H9 (cell line): ENCODE results near the gene SYTL5. TPM values are rescaled to one million over a fixed set of nuclear protein-coding genes. Genes with fewer than 3 reads are reported as not detected.

Source experiments
- DNase-seq: peaks from one replicate; pipeline ENCODE4 v3.0.0-alpha.2; 2017
- H2AFZ ChIP-seq: one replicate; pipeline ENCODE4 v1.6.1; 2013; ENCODE audit warnings: mild to moderate bottlenecking, low read length, control low read depth, moderate library complexity
- H2AK5ac ChIP-seq: 2 replicates; pipeline ENCODE4 v1.6.1; 2013; ENCODE audit warnings: low read length, control low read depth, mixed read lengths; ENCODE audit not compliant: insufficient read length
- H2BK120ac ChIP-seq: one replicate; pipeline ENCODE4 v1.6.1; 2013; ENCODE audit warnings: low read depth, mild to moderate bottlenecking, low read length, control low read depth, inconsistent platforms; ENCODE audit not compliant: poor library complexity, severe bottlenecking
- H2BK12ac ChIP-seq: 2 replicates; pipeline ENCODE4 v1.6.1; 2013; ENCODE audit warnings: low read length, control low read depth, mixed read lengths, low read depth; ENCODE audit not compliant: insufficient read length
- H2BK15ac ChIP-seq: 2 replicates; pipeline ENCODE4 v1.6.1; 2013; ENCODE audit warnings: low read depth, low read length, control low read depth
- H2BK20ac ChIP-seq: one replicate; pipeline ENCODE4 v1.6.1; 2013; ENCODE audit warnings: low read depth, mild to moderate bottlenecking, low read length, control low read depth, inconsistent platforms; ENCODE audit not compliant: poor library complexity, severe bottlenecking
- H2BK5ac ChIP-seq: 2 replicates; pipeline ENCODE4 v1.6.1; 2013; ENCODE audit warnings: low read length, control low read depth, mixed read lengths; ENCODE audit not compliant: insufficient read length
- H3K14ac ChIP-seq: 2 replicates; pipeline ENCODE4 v1.6.1; 2013; ENCODE audit warnings: low read length, control low read depth; ENCODE audit not compliant: insufficient read depth
- H3K18ac ChIP-seq: 2 replicates; pipeline ENCODE4 v1.6.1; 2013; ENCODE audit warnings: low read depth, mild to moderate bottlenecking, mixed read lengths, low read length, control low read depth; ENCODE audit not compliant: insufficient read length
- H3K23ac ChIP-seq: 2 replicates; pipeline ENCODE4 v1.6.1; 2013; ENCODE audit warnings: low read length, control low read depth, mixed read lengths, low read depth; ENCODE audit not compliant: insufficient read length
- H3K23me2 ChIP-seq: 2 replicates; pipeline ENCODE4 v1.6.1; 2013; ENCODE audit warnings: low read depth, mild to moderate bottlenecking, mixed read lengths, low read length, control low read depth; ENCODE audit not compliant: insufficient read length, poor library complexity, severe bottlenecking
- H3K27ac ChIP-seq: 2 replicates; pipeline ENCODE4 v1.5.1; 2013; ENCODE audit warnings: low read length, control low read depth, mixed read lengths, low read depth; ENCODE audit not compliant: insufficient read length
- H3K27me3 ChIP-seq: 2 replicates; pipeline ENCODE4 v1.6.1; 2013; ENCODE audit warnings: low read length, control low read depth, inconsistent platforms; ENCODE audit not compliant: insufficient read depth
- H3K4ac ChIP-seq: 2 replicates; pipeline ENCODE4 v1.6.1; 2013; ENCODE audit warnings: low read depth, mild to moderate bottlenecking, control low read depth, inconsistent platforms, low read length, moderate library complexity
- H3K4me1 ChIP-seq: 2 replicates; pipeline ENCODE4 v1.6.1; 2013; ENCODE audit warnings: low read length, control low read depth, inconsistent platforms; ENCODE audit not compliant: insufficient read depth
- H3K4me2 ChIP-seq: 2 replicates; pipeline ENCODE4 v1.6.1; 2013; ENCODE audit warnings: low read length, control low read depth, mixed read lengths; ENCODE audit not compliant: insufficient read length, insufficient read depth
- H3K56ac ChIP-seq: 2 replicates; pipeline ENCODE4 v1.6.1; 2013; ENCODE audit warnings: low read depth, mild to moderate bottlenecking, mixed read lengths, low read length, control low read depth; ENCODE audit not compliant: insufficient read length
- H3K79me1 ChIP-seq: 2 replicates; pipeline ENCODE4 v1.6.1; 2013; ENCODE audit warnings: low read depth, mild to moderate bottlenecking, moderate library complexity, low read length, control low read depth, inconsistent platforms; ENCODE audit not compliant: insufficient read depth, poor library complexity, severe bottlenecking
- H3K79me2 ChIP-seq: 2 replicates; pipeline ENCODE4 v1.6.1; 2013; ENCODE audit warnings: low read length, control low read depth, inconsistent platforms; ENCODE audit not compliant: insufficient read depth
- H3K9ac ChIP-seq: 2 replicates; pipeline ENCODE4 v1.6.1; 2013; ENCODE audit warnings: low read length, control low read depth, mixed read lengths; ENCODE audit not compliant: insufficient read length; ENCODE audit errors: extremely low read depth
- H3K9me3 ChIP-seq: one replicate; pipeline ENCODE4 v1.6.1; 2013; ENCODE audit warnings: low read depth, low read length, inconsistent platforms; ENCODE audit not compliant: control insufficient read depth
- H3T11ph ChIP-seq: one replicate; pipeline ENCODE4 v1.6.1; 2013; ENCODE audit warnings: mild to moderate bottlenecking, low read length, control low read depth, inconsistent platforms
- H4K20me1 ChIP-seq: one replicate; pipeline ENCODE4 v1.6.1; 2013; ENCODE audit not compliant: control insufficient read depth, insufficient read length, insufficient read depth
- H4K5ac ChIP-seq: 2 replicates; pipeline ENCODE4 v1.6.1; 2013; ENCODE audit warnings: low read depth, mild to moderate bottlenecking, mixed read lengths, low read length, control low read depth; ENCODE audit not compliant: insufficient read length
- H4K8ac ChIP-seq: replicated peaks from 2 replicates; pipeline ENCODE4 v1.6.1; 2013; ENCODE audit warnings: low read length, control low read depth, mixed read lengths, low read depth; ENCODE audit not compliant: insufficient read length
- H4K91ac ChIP-seq: 2 replicates; pipeline ENCODE4 v1.6.1; 2013; ENCODE audit warnings: low read depth, mild to moderate bottlenecking, moderate library complexity, mixed read lengths, low read length, control low read depth; ENCODE audit not compliant: insufficient read length
- H3K27ac Mint-ChIP-seq, 3 experiments: 2 replicates in 2 of 3; 3 replicates in 1 of 3; pipeline ENCODE4 v1.8.0; 2020 to 2021; ENCODE audit warnings: mixed read lengths in 3 of 3, mild to moderate bottlenecking in 1 of 3, moderate library complexity in 1 of 3
- H3K27me3 Mint-ChIP-seq: 2 replicates; pipeline ENCODE4 v1.8.0; 2021; ENCODE audit warnings: low read depth, mild to moderate bottlenecking, moderate library complexity, mixed read lengths
- H3K36me3 Mint-ChIP-seq, 3 experiments: 2 replicates in 2 of 3; 3 replicates in 1 of 3; pipeline ENCODE4 v1.8.0; 2020 to 2021; ENCODE audit warnings: low read depth in 3 of 3, mixed read lengths in 3 of 3; ENCODE audit not compliant: insufficient read depth in 1 of 3
- H3K4me1 Mint-ChIP-seq, 2 experiments: 2 replicates each; pipeline ENCODE4 v1.8.0; 2020; ENCODE audit warnings: mixed read lengths in 2 of 2
- H3K4me3 Mint-ChIP-seq, 2 experiments: 2 replicates in 1 of 2; 3 replicates in 1 of 2; pipeline ENCODE4 v1.8.0; 2020 to 2021; ENCODE audit warnings: mild to moderate bottlenecking in 2 of 2, mixed read lengths in 2 of 2, moderate library complexity in 1 of 2
- H3K9me3 Mint-ChIP-seq, 2 experiments: 2 replicates in 1 of 2; 3 replicates in 1 of 2; pipeline ENCODE4 v1.8.0; 2020; ENCODE audit warnings: mild to moderate bottlenecking in 2 of 2, mixed read lengths in 2 of 2, moderate library complexity in 1 of 2
- CTCF ChIP-seq: fragments of 200-600 bp; sonication (generic); conservative IDR thresholded peaks from 3 replicates; pipeline ENCODE4 v1.8.0; 2021; ENCODE audit warnings: antibody characterized with exemption, mild to moderate bottlenecking
- WGBS: extraction: QIAGEN DNeasy Blood & Tissue Kit; methylation state at CpG from one replicate; pipeline ENCODE4 v1.1.7; 2013; ENCODE audit warnings: missing lambda C conversion rate, low lambda C conversion rate, mixed read lengths; ENCODE audit not compliant: insufficient read length; ENCODE audit errors: extremely low coverage; 5-methylcytosine and 5-hydroxymethylcytosine counted together
- total RNA-seq: library from RNA; stranded (reverse); gene quantifications from 2 replicates; pipeline ENCODE4 v1.2.1, GENCODE V29; 2021

SYTL5 gene
- total RNA-seq, 1 experiment from 2014 or later, result 0.15 TPM

GRCh38 chrX:38124000-38124399 lies 117.6 kb downstream of the SYTL5 start:
- no peaks in the 10 kb centered on the region for H3K9me3 ChIP-seq
- no peak overlapping the region for H4K5ac ChIP-seq
- H3K9me3 Mint-ChIP-seq, result peaks cover 37 to 52% of the 10 kb centered on the region in 2 experiments
- no peak overlapping the region for H4K8ac ChIP-seq
- no peak overlapping the region for H3K18ac ChIP-seq
- H3K4me3 Mint-ChIP-seq, result no peak overlapping the region
- no peaks in the 10 kb centered on the region for H3K4me1 Mint-ChIP-seq
- H3K23me2 ChIP-seq, result no peaks in the 10 kb centered on the region
- no peak overlapping the region for H3K4me2 ChIP-seq
- H2BK5ac ChIP-seq, result no peak overlapping the region
- no peak overlapping the region for H2BK20ac ChIP-seq
- H3K27ac ChIP-seq, result no peak overlapping the region
- no peak overlapping the region for H3K27ac Mint-ChIP-seq
- H3K36me3 Mint-ChIP-seq, result no peaks in the 10 kb centered on the region
- DNase-seq, result no peak
- no peak overlapping the region for H3K4ac ChIP-seq
- no peak overlapping the region for H3K14ac ChIP-seq
- H3K27me3 ChIP-seq, result no peaks in the 10 kb centered on the region
- no peak overlapping the region for H3K56ac ChIP-seq
- H3K4me1 ChIP-seq, result no peaks in the 10 kb centered on the region
- no peak overlapping the region for H2AFZ ChIP-seq
- H3K27me3 Mint-ChIP-seq, result no peaks in the 10 kb centered on the region
- no peak overlapping the region for H4K91ac ChIP-seq
- H2BK15ac ChIP-seq, result no peak overlapping the region
- no peak overlapping the region for H2BK120ac ChIP-seq
- WGBS, result no CpG with 5 or more reads among the region's 1 CpG
- TF ChIP-seq CTCF, result no peak
- no peak overlapping the region for H3K9ac ChIP-seq
- peaks cover 3% of the 10 kb centered on the region for H4K20me1 ChIP-seq
- no peaks in the 10 kb centered on the region for H3K79me2 ChIP-seq
- H3K23ac ChIP-seq, result no peak overlapping the region
- H2BK12ac ChIP-seq, result no peak overlapping the region
- no peak overlapping the region for H2AK5ac ChIP-seq
- H3K79me1 ChIP-seq, result no peaks in the 10 kb centered on the region
- H3T11ph ChIP-seq, result no peak overlapping the region
